HL-60 (cell line): ENCODE data around the gene CLVS2.

Experiments used
- DNase-seq, 2 experiments: peaks; one replicate each; pipeline ENCODE4 v3.0.0-alpha.2; 2010 to 2020; ENCODE audit warnings: low read depth in 1 of 2, low spot score in 1 of 2
- H3K27ac ChIP-seq: fragments of 250-450 bp; sonication (Bioruptor Pico); replicated peaks from 2 replicates; pipeline ENCODE4 v1.5.1; 2020; ENCODE audit warnings: mild to moderate bottlenecking, moderate library complexity
- H3K27me3 ChIP-seq: fragments of 250-450 bp; sonication (Bioruptor Pico); 2 replicates; pipeline ENCODE4 v1.5.1; 2021; ENCODE audit warnings: mild to moderate bottlenecking, moderate library complexity; ENCODE audit not compliant: insufficient read depth, poor library complexity, severe bottlenecking
- H3K4me3 ChIP-seq: replicated peaks from 2 replicates; pipeline ENCODE4 v1.5.1; 2011; ENCODE audit warnings: mild to moderate bottlenecking, control low read depth, low read length; ENCODE audit not compliant: insufficient read depth
- GABPA ChIP-seq: IDR thresholded peaks from 2 replicates; pipeline ENCODE4 v1.6.1; 2012; ENCODE audit warnings: low read depth
- POLR2AphosphoS5 ChIP-seq: IDR thresholded peaks from 2 replicates; pipeline ENCODE4 v1.6.1; 2012; ENCODE audit warnings: low read depth
- SPI1 ChIP-seq: IDR thresholded peaks from 2 replicates; pipeline ENCODE4 v1.6.1; 2012; ENCODE audit warnings: low read depth, mild to moderate bottlenecking, borderline replicate concordance
- TF ChIP-seq, protein P1 (sequence below): IDR thresholded peaks from one replicate; pipeline ENCODE4 v1.5.1; 2011; ENCODE audit warnings: low read length, control low read depth, inconsistent platforms; ENCODE audit not compliant: insufficient read depth
- TF ChIP-seq, protein P2 (sequence below): IDR thresholded peaks from 2 replicates; pipeline ENCODE4 v1.6.1; 2012; ENCODE audit warnings: low read depth; ENCODE audit not compliant: insufficient replicate concordance

Gene CLVS2

DNA sequence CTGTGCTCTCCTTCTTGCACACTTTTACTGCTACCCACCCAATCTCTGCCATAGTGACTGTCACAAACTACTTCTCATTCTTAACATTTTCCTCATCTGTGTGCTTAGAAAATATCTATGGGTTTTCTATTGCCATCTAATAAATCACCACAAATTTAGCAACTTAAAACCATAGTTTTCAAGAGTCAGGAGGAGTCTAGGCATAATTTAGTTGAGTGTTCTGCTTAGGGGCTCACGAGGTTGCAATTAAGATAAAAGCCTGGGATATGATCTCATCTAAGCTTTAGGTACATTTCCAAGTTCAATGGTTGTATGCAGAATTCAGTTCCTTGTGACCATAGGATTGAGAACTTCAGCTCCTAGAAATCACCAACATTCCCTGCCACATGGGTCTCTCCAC, 98.8 kb downstream of the CLVS2 start:
- no peak overlapping the region for H3K4me3 ChIP-seq
- no peak for DNase-seq
- H3K27me3 ChIP-seq: no peaks in the 10 kb centered on the region
- H3K27ac ChIP-seq: no peak overlapping the region
- TF ChIP-seq, protein P1, sequence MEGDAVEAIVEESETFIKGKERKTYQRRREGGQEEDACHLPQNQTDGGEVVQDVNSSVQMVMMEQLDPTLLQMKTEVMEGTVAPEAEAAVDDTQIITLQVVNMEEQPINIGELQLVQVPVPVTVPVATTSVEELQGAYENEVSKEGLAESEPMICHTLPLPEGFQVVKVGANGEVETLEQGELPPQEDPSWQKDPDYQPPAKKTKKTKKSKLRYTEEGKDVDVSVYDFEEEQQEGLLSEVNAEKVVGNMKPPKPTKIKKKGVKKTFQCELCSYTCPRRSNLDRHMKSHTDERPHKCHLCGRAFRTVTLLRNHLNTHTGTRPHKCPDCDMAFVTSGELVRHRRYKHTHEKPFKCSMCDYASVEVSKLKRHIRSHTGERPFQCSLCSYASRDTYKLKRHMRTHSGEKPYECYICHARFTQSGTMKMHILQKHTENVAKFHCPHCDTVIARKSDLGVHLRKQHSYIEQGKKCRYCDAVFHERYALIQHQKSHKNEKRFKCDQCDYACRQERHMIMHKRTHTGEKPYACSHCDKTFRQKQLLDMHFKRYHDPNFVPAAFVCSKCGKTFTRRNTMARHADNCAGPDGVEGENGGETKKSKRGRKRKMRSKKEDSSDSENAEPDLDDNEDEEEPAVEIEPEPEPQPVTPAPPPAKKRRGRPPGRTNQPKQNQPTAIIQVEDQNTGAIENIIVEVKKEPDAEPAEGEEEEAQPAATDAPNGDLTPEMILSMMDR: no peak
- TF ChIP-seq GABPA: no peak
- TF ChIP-seq POLR2AphosphoS5: no peak
- TF ChIP-seq, protein P2, sequence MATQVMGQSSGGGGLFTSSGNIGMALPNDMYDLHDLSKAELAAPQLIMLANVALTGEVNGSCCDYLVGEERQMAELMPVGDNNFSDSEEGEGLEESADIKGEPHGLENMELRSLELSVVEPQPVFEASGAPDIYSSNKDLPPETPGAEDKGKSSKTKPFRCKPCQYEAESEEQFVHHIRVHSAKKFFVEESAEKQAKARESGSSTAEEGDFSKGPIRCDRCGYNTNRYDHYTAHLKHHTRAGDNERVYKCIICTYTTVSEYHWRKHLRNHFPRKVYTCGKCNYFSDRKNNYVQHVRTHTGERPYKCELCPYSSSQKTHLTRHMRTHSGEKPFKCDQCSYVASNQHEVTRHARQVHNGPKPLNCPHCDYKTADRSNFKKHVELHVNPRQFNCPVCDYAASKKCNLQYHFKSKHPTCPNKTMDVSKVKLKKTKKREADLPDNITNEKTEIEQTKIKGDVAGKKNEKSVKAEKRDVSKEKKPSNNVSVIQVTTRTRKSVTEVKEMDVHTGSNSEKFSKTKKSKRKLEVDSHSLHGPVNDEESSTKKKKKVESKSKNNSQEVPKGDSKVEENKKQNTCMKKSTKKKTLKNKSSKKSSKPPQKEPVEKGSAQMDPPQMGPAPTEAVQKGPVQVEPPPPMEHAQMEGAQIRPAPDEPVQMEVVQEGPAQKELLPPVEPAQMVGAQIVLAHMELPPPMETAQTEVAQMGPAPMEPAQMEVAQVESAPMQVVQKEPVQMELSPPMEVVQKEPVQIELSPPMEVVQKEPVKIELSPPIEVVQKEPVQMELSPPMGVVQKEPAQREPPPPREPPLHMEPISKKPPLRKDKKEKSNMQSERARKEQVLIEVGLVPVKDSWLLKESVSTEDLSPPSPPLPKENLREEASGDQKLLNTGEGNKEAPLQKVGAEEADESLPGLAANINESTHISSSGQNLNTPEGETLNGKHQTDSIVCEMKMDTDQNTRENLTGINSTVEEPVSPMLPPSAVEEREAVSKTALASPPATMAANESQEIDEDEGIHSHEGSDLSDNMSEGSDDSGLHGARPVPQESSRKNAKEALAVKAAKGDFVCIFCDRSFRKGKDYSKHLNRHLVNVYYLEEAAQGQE: no peak
- no peak for TF ChIP-seq SPI1

DNA sequence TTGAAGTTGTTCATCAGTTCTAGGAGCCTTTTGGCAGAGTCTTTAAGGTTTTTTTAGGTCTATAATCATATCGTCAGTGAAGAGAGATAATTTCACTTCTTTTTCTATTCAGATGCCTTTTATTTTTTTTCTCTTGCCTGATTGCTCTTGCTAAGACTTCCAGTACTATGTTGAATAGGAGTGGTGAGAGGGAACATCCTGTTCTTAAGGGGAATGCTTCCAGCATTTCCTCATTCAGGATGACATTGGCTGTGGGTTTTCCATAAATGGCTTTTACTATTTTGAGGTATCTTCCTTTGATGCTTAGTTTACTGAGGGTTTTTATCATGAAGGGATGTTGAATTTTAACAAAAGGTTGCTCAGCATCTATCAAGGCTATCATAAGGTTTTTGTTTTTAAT, 109.5 kb downstream of the CLVS2 start:
- Histone ChIP-seq H3K27me3 (no peaks in the 10 kb centered on the region), H3K4me3 (no peak overlapping the region), H3K27ac (no peak overlapping the region)
- no peak for TF ChIP-seq SPI1
- TF ChIP-seq, protein P1: no peak
- TF ChIP-seq, protein P2: no peak
- no peak for DNase-seq

DNA sequence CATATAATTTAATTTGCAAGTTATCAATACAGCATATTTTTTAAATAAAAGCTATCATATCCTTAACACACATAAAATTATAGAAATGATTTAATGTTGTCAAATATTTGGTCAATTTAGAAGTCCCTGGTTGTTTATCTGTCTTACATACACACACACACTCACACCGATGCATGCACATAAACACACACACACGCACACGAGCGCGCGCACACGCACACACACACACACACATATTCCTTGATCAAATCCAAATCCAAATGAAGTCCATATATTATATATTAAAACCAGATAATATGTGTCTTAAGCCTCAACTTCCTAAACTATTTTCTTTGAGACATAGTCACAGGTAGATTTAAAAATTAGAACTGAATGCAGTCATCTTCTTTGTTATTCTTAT, 120.3 kb downstream of the CLVS2 start:
- H3K27me3 ChIP-seq: no peaks in the 10 kb centered on the region
- TF ChIP-seq, protein P1: no peak
- TF ChIP-seq, protein P2: no peak
- no peak for TF ChIP-seq POLR2AphosphoS5
- TF ChIP-seq SPI1: no peak
- TF ChIP-seq GABPA: no peak
- no peak overlapping the region for H3K27ac ChIP-seq
- no peak for DNase-seq
- H3K4me3 ChIP-seq: no peak overlapping the region
